ENCODE results near the gene SAMD9.

DNA sequence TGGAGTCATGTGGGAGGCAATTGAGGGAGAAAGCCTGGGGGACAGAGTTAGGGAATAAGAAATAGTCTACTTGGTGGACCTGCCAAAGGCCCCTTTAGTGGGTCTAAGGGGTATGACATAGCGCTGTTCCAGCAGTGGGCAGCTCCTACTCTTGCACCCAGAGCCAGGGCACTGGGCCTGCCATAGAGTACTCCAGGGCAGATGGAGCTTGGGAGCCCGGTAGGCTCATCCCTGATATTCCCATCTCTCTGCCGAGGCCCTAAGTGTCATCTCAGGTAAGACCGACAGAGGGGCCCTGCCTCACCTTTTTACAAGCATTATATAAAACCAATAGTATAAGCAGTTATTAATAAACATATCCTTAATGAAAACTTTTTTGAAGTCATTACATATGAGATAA, 20.8 kb upstream of the SAMD9 start:
- no peak for TF ChIP-seq CTCF (conservative IDR thresholded peaks at IDR 0.05)
- TF ChIP-seq EZH2 (IDR thresholded peaks at IDR 0.05; ENCODE audit: low read depth) = no peak
